Activated effector memory CD4-positive, alpha-beta T cell treated with anti-CD3 and anti-CD28 coated beads, Interleukin-2, amount 50 U/mL, for 16 hours (primary cell): Measurements from ENCODE around the gene TENT4A.

Experiments
- DNase-seq: peaks from one replicate; pipeline ENCODE4 v3.0.0-alpha.2; 2020

TENT4A gene

GRCh38 chr5:6734243-6734700, 21.0 kb downstream of the TENT4A start:
- DNase-seq = no peak

- no peak for DNase-seq
Measured at GRCh38 chr5:6734781-6735180, 21.5 kb downstream of the TENT4A start.

GRCh38 chr5:6736106-6736505, 22.9 kb downstream of the TENT4A start:
- DNase-seq = no peak

GRCh38 chr5:6736524-6737042, 23.4 kb downstream of the TENT4A start:
- DNase-seq = no peak

- no peak for DNase-seq
Measured at GRCh38 chr5:6737043-6737941, 24.1 kb downstream of the TENT4A start.

GRCh38 chr5:6739603-6740002, 26.4 kb downstream of the TENT4A start:
- peak; percentile 50 for DNase-seq

GRCh38 chr5:6740586-6741150, 27.4 kb downstream of the TENT4A start:
- no peak for DNase-seq

- DNase-seq = no peak
Measured at GRCh38 chr5:6742081-6742758, 29.0 kb downstream of the TENT4A start.

- DNase-seq = peak; percentile 33
Measured at GRCh38 chr5:6743161-6743560, 29.9 kb downstream of the TENT4A start.

GRCh38 chr5:6744841-6745705, 31.8 kb downstream of the TENT4A start:
- DNase-seq = peak; percentile 49

GRCh38 chr5:6745706-6746222, 32.5 kb downstream of the TENT4A start:
- no peak for DNase-seq

- DNase-seq = no peak
Measured at GRCh38 chr5:6746244-6746643, 33.0 kb downstream of the TENT4A start.

- peak; percentile 24 for DNase-seq
Measured at GRCh38 chr5:6747103-6747502, 33.9 kb downstream of the TENT4A start.

GRCh38 chr5:6748142-6748541, 34.9 kb downstream of the TENT4A start:
- DNase-seq = peak; percentile 46

GRCh38 chr5:6749026-6749716, 35.9 kb downstream of the TENT4A start:
- DNase-seq = peak; percentile 51

GRCh38 chr5:6750142-6750840, 37.1 kb downstream of the TENT4A start:
- no peak for DNase-seq

- peak; percentile 17 for DNase-seq
Measured at GRCh38 chr5:6750951-6751685, 37.9 kb downstream of the TENT4A start.

- peak; percentile 34 for DNase-seq
Measured at GRCh38 chr5:6752236-6752635, 39.0 kb downstream of the TENT4A start.

GRCh38 chr5:6752782-6753181, 39.5 kb downstream of the TENT4A start:
- DNase-seq = peak; percentile 41

GRCh38 chr5:6753851-6754250, 40.6 kb downstream of the TENT4A start:
- peak; percentile 22 for DNase-seq
